Thoracic aorta (tissue), 2 donors: ENCODE results near the gene TGM2. TPM values are rescaled to one million over a fixed set of nuclear protein-coding genes. Genes with fewer than 3 reads are reported as not detected.

Experiments used
- ATAC-seq: fragments of 150-250 bp; one replicate; pipeline ENCODE4 v1.8.0; 2017; ENCODE audit warnings: low read depth; ENCODE audit not compliant: insufficient number of reproducible peaks, low FRiP score
- DNase-seq: peaks from one replicate; pipeline ENCODE4 v3.0.0-alpha.2; 2020; ENCODE audit warnings: low spot score
- H3K27ac ChIP-seq, 2 donors: fragments of 200-600 bp; sonication (generic); 1 replicate in 1 of 2; 2 replicates in 1 of 2; pipeline ENCODE4 v1.5.1; 2016; ENCODE audit warnings: mild to moderate bottlenecking in 2 of 2, moderate library complexity in 2 of 2
- H3K27me3 ChIP-seq: fragments of 200-600 bp; sonication (generic); replicated peaks from 2 replicates; pipeline ENCODE4 v1.6.0; 2016; ENCODE audit warnings: mild to moderate bottlenecking; ENCODE audit not compliant: insufficient read depth
- H3K36me3 ChIP-seq: fragments of 200-600 bp; sonication (generic); one replicate; pipeline ENCODE4 v1.5.1; 2016
- H3K4me1 ChIP-seq, 2 donors: fragments of 200-600 bp; sonication (generic); 1 replicate in 1 of 2; 2 replicates in 1 of 2; pipeline versions ENCODE4 v1.5.1 to v1.6.0; 2016; ENCODE audit warnings: low read depth in 2 of 2, mild to moderate bottlenecking in 1 of 2; ENCODE audit not compliant: control insufficient read depth in 1 of 2
- H3K4me3 ChIP-seq: fragments of 200-600 bp; sonication (generic); 2 replicates; pipeline ENCODE4 v1.5.1; 2016; ENCODE audit warnings: mild to moderate bottlenecking
- H3K9me3 ChIP-seq: fragments of 200-600 bp; sonication (generic); 2 replicates; pipeline ENCODE4 v1.5.1; 2016
- total RNA-seq, 2 donors: library from RNA; depleted of rRNA; stranded (reverse); fragments of >200 nt; gene quantifications; one replicate each; pipeline versions ENCODE4 v1.1.0 to v1.2.3, GENCODE V29; 2016
- TF ChIP-seq, protein P1 (sequence below): fragments of 200-600 bp; sonication (generic); IDR thresholded peaks from one replicate; pipeline ENCODE4 v1.5.1; 2019; ENCODE audit warnings: antibody characterized with exemption

The TGM2 gene
- total RNA-seq, 2 donors from 2014 or later = 371 to 755 TPM

DNA sequence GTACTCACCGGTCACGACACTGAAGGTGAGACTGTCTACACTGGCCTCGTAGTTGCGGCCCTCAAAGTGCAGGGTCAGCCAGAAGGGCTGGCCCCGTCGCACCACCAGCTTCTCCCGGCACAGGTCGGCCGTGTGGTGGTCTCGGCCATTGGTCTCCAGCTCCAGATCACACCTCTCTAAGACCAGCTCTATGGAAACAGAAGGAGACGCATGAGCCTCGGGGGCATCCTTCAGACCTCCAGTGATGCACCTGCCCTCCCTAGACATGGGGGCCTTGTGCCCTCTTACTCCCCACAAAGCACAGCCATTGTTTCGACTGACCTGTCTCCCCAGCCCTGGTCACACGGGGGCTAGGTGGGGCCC lies 3.7 kb downstream of the TGM2 start:
- TF ChIP-seq, protein P1, sequence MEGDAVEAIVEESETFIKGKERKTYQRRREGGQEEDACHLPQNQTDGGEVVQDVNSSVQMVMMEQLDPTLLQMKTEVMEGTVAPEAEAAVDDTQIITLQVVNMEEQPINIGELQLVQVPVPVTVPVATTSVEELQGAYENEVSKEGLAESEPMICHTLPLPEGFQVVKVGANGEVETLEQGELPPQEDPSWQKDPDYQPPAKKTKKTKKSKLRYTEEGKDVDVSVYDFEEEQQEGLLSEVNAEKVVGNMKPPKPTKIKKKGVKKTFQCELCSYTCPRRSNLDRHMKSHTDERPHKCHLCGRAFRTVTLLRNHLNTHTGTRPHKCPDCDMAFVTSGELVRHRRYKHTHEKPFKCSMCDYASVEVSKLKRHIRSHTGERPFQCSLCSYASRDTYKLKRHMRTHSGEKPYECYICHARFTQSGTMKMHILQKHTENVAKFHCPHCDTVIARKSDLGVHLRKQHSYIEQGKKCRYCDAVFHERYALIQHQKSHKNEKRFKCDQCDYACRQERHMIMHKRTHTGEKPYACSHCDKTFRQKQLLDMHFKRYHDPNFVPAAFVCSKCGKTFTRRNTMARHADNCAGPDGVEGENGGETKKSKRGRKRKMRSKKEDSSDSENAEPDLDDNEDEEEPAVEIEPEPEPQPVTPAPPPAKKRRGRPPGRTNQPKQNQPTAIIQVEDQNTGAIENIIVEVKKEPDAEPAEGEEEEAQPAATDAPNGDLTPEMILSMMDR = no peak
- peaks cover 44 to 90% of the 10 kb centered on the region in 2 donors for H3K4me1 ChIP-seq
- DNase-seq = no peak
- no peak for ATAC-seq
- H3K27ac ChIP-seq = peak overlapping the region; percentile 22 to 77
- peaks cover 7% of the 10 kb centered on the region for H3K36me3 ChIP-seq
- no peaks in the 10 kb centered on the region for H3K9me3 ChIP-seq
- no peaks in the 10 kb centered on the region for H3K27me3 ChIP-seq
- no peak overlapping the region for H3K4me3 ChIP-seq

DNA sequence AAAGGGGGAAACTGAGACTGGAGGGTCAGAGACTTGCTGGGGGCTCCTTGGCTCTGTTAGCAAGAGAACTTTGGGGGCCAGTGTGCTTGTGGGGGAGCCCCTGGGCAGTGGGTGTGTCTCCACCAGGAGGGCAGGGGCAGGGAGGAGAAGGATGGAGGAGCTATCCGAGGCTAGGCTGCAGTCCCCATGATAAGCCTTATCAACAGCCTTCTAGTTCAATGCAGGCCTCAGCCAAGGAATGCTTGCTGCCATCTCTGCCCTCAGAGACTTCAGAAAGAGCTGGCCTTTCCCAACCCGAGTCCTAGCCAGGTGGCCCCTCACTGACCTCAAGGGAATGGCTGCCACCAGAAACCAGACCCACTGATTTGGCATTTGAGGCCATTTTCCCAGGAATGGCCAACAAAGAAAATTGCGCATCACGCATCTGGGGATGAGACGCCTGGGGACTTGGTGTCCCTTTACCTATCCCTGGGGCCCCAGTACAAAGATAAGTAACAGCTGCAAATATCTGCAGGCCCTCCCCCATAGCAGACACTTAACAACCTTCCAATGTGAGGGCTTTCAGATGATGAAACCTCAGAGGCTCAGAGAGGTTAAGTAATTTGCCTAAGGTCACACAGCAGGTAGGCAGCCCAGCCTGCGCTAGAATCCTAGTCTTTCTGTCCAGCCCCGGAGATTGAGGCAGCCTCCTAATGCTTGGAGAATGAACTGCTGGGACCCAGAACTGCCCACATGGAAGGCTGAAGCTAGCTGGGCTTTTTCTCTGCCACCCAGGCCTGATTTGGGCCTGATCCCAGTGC lies 4.9 kb downstream of the TGM2 start:
- no peaks in the 10 kb centered on the region for H3K27me3 ChIP-seq
- DNase-seq = no peak
- H3K4me1 ChIP-seq = peaks cover 42 to 86% of the 10 kb centered on the region in 2 donors
- no peak overlapping the region for H3K4me3 ChIP-seq
- no peak for ATAC-seq
- no peaks in the 10 kb centered on the region for H3K9me3 ChIP-seq
- peak overlapping the region; percentile 77 to 86 for H3K27ac ChIP-seq
- TF ChIP-seq, protein P1 = no peak
- H3K36me3 ChIP-seq = peaks cover 18% of the 10 kb centered on the region

DNA sequence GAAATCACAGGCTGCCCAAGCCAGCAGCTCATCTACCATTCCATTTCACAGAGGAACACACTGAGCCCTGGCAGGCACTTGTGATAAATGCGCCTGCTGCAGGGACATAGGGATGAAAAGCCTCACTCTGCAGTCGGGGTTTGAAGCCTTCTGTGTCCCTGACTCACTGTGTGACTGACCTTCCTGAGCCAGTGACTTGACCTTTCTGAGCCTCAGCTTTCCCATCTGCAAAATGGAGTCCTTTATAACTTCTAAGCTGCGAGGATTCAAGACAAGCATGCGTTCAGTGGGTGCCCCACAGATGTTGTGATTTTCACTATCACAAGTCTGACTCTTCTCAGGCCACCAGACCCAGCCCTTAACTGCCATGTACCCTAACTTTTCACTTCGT lies 5.5 kb downstream of the TGM2 start:
- peaks cover 42 to 86% of the 10 kb centered on the region in 2 donors for H3K4me1 ChIP-seq
- TF ChIP-seq, protein P1 = no peak
- no peak for DNase-seq
- peaks cover 18% of the 10 kb centered on the region for H3K36me3 ChIP-seq
- peak overlapping the region; percentile 77 to 86 for H3K27ac ChIP-seq
- ATAC-seq = no peak
- H3K4me3 ChIP-seq = no peak overlapping the region
- no peaks in the 10 kb centered on the region for H3K27me3 ChIP-seq
- H3K9me3 ChIP-seq = no peaks in the 10 kb centered on the region

DNA sequence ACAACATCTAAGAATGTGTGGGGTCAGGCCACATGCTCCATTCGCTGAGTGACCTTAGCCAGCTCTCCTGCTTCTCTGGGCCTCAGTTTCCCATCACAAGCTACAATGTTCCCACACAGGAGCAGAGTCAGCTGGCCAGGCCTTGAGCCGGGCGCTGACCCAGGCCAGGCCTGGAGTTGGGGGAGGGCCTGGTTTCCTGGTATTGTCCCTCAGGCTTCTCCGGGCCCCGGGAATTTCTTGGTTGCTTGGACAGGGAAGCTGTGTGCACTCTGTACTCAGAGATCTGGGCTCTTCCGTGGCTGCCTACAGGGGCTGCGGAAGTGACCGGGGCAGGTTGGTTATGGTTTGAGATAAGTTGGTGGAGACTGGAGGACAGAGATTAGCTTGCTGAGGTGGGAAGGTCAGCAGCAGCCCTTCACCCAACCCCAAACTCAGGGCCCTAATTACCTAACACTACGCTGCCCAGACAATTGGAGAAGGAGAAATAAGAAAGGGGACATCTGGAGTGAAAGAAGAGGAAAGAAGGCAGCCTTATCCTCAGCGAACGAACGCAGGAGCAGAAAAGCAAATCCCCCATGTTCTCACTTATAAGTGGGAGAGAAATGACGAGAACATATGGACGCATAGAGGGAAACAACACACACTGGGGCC lies 6.2 kb downstream of the TGM2 start:
- H3K27ac ChIP-seq = peak overlapping the region; percentile 77 to 86
- H3K36me3 ChIP-seq = peaks cover 19% of the 10 kb centered on the region
- no peak for DNase-seq
- no peaks in the 10 kb centered on the region for H3K27me3 ChIP-seq
- H3K4me3 ChIP-seq = no peak overlapping the region
- peaks cover 34 to 79% of the 10 kb centered on the region in 2 donors for H3K4me1 ChIP-seq
- H3K9me3 ChIP-seq = no peaks in the 10 kb centered on the region
- TF ChIP-seq, protein P1 = no peak
- ATAC-seq = no peak

DNA sequence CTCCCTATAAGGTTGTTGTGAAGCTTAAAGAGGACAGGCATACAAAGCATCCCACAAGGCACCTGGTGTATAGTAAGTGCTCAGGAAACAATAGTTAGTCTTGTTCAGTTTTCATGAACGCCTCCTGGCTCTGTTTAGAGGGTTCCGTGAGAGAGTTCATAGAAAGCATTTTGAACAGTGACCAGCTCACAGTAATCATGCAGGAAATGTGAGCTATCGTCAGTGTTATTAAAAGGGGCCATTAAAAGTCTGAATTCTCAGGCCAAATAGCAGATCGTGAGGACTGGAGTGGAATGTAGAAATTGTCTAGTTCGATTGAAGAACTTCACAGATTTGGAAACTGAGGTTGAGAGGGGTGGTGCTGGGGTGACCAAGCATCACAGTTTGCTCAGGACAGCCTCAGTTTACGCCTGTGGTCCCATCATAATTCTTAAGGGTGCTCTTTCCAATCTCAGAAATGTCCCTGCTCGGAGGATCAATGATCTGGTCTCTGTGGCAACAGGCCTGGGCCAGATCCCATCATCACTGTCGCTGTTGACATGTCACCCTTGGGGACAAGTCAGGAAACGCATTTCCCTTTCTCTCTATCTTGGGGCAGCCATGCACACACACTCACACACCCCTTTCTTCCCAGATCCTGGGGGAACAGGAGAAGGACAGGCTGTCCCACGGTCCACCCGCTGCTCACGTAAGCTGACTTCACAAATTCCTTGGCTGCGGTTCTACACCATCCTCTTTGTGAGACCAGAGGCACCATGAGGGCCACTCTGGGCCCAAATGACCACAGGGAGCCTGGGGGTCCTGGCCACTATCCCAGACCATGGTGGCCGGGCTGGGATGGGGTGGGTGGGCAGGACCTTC lies 7.2 kb downstream of the TGM2 start:
- Histone ChIP-seq H3K9me3 (no peaks in the 10 kb centered on the region), H3K36me3 (peaks cover 23% of the 10 kb centered on the region), H3K4me3 (peak overlapping the region; percentile 12), H3K27ac (peak overlapping the region; percentile 77 to 86), H3K27me3 (no peaks in the 10 kb centered on the region), H3K4me1 (peaks cover 35 to 79% of the 10 kb centered on the region in 2 donors)
- TF ChIP-seq, protein P1 = no peak
- DNase-seq (no peak), ATAC-seq (no peak)
